GM12892 (cell line): ENCODE measurements around the gene SUZ12.

Experiments used
- POLR2A ChIP-seq: IDR thresholded peaks from 2 replicates; pipeline ENCODE4 v1.6.1; 2011; ENCODE audit warnings: low read depth, low read length, control low read depth
- POLR2AphosphoS5 ChIP-seq: IDR thresholded peaks from 2 replicates; pipeline ENCODE4 v1.6.1; 2011; ENCODE audit warnings: low read depth, low read length, control low read depth

GRCh38 chr17:31908386-31908785 is 28.4 kb upstream of the SUZ12 start:
- TF ChIP-seq POLR2A (no peak), POLR2AphosphoS5 (no peak)
